OCI-LY3 (cell line): ENCODE data around the gene PRDM2.

ENCODE experiments used
- H2AFZ ChIP-seq: fragments of 200-600, 300-600 bp; shearing (Covaris generic); 2 replicates; pipeline ENCODE4 v1.6.0; 2014; ENCODE audit warnings: antibody characterized with exemption, low read depth, low read length
- H3K27ac ChIP-seq: fragments of 200-600, 300-600 bp; sonication (generic); 2 replicates; pipeline ENCODE4 v1.5.1; 2014; ENCODE audit warnings: mild to moderate bottlenecking, low read length, moderate library complexity, mixed read lengths
- H3K27me3 ChIP-seq: fragments of 200-600, 300-600 bp; sonication (generic); 2 replicates; pipeline ENCODE4 v1.6.1; 2014; ENCODE audit warnings: low read depth, low read length, mixed read lengths
- H3K36me3 ChIP-seq: fragments of 200-600, 300-600 bp; sonication (generic); replicated peaks from 2 replicates; pipeline ENCODE3; 2014; ENCODE audit warnings: low read depth, low read length, mixed read lengths
- H3K4me1 ChIP-seq: fragments of 300-600, 200-600 bp; sonication (generic); 2 replicates; pipeline ENCODE4 v1.6.1; 2014; ENCODE audit warnings: low read length, mixed read lengths
- H3K4me2 ChIP-seq: fragments of 200-600, 300-600 bp; sonication (generic); 2 replicates; pipeline ENCODE4 v1.6.1; 2014; ENCODE audit warnings: low read length, mixed read lengths
- H3K4me3 ChIP-seq: fragments of 300-600, 200-600 bp; sonication (generic); 2 replicates; pipeline ENCODE4 v1.5.1; 2014; ENCODE audit warnings: antibody characterized with exemption, mild to moderate bottlenecking, low read length, moderate library complexity
- H3K79me2 ChIP-seq: fragments of 300-600, 200-600 bp; shearing (Covaris generic); 2 replicates; pipeline ENCODE4 v1.6.1; 2014; ENCODE audit warnings: mild to moderate bottlenecking, low read length, mixed read lengths
- H3K9ac ChIP-seq: fragments of 300-600, 200-600 bp; shearing (Covaris generic); 2 replicates; pipeline ENCODE4 v1.6.0; 2014; ENCODE audit warnings: mild to moderate bottlenecking, low read length, moderate library complexity
- H3K9me3 ChIP-seq: fragments of 200-600, 300-600 bp; shearing (Covaris generic); 2 replicates; pipeline ENCODE4 v1.6.1; 2014; ENCODE audit warnings: low read length, mixed read lengths; ENCODE audit not compliant: insufficient read depth
- H4K20me1 ChIP-seq: fragments of 200-600, 300-600 bp; sonication (generic); 2 replicates; pipeline ENCODE4 v1.6.1; 2016; ENCODE audit warnings: low read length, mixed read lengths; ENCODE audit not compliant: insufficient read depth
- EZH2phosphoT487 ChIP-seq: fragments of 200-600 bp; shearing (Covaris generic); IDR thresholded peaks from 2 replicates; pipeline ENCODE4 v1.6.1; 2018; ENCODE audit warnings: antibody characterized with exemption, mixed run types, low read depth
- TF ChIP-seq, protein P1 (sequence below): fragments of 200-600, 300-600 bp; sonication (generic); IDR thresholded peaks from 2 replicates; pipeline ENCODE4 v1.5.1; 2014; ENCODE audit warnings: antibody characterized with exemption, low read length, low read depth

PRDM2 gene

GRCh38 chr1:13794231-13795187 is 94.5 kb downstream of the PRDM2 start:
- no peaks in the 10 kb centered on the region for H3K9me3 ChIP-seq
- H3K4me2 ChIP-seq, result peak overlapping the region; percentile 61
- H3K27me3 ChIP-seq, result no peaks in the 10 kb centered on the region
- no peak overlapping the region for H3K4me3 ChIP-seq
- TF ChIP-seq, protein P1, sequence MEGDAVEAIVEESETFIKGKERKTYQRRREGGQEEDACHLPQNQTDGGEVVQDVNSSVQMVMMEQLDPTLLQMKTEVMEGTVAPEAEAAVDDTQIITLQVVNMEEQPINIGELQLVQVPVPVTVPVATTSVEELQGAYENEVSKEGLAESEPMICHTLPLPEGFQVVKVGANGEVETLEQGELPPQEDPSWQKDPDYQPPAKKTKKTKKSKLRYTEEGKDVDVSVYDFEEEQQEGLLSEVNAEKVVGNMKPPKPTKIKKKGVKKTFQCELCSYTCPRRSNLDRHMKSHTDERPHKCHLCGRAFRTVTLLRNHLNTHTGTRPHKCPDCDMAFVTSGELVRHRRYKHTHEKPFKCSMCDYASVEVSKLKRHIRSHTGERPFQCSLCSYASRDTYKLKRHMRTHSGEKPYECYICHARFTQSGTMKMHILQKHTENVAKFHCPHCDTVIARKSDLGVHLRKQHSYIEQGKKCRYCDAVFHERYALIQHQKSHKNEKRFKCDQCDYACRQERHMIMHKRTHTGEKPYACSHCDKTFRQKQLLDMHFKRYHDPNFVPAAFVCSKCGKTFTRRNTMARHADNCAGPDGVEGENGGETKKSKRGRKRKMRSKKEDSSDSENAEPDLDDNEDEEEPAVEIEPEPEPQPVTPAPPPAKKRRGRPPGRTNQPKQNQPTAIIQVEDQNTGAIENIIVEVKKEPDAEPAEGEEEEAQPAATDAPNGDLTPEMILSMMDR, result no peak
- no peak for TF ChIP-seq EZH2phosphoT487
- H3K4me1 ChIP-seq, result peaks cover 89% of the 10 kb centered on the region
- H2AFZ ChIP-seq, result no peak overlapping the region
- peak overlapping the region; percentile 88 for H3K27ac ChIP-seq
- H3K36me3 ChIP-seq, result peaks cover 65% of the 10 kb centered on the region
- peaks cover 99% of the 10 kb centered on the region for H4K20me1 ChIP-seq
- H3K9ac ChIP-seq, result 0 out of 2 replicates have a peak overlapping the region, but pooled peaks have one; percentile 12
- H3K79me2 ChIP-seq, result peaks cover 96% of the 10 kb centered on the region

- peaks cover 86% of the 10 kb centered on the region for H3K79me2 ChIP-seq
- H2AFZ ChIP-seq, result no peak overlapping the region
- TF ChIP-seq EZH2phosphoT487, result no peak
- TF ChIP-seq, protein P1, result no peak
- no peaks in the 10 kb centered on the region for H3K9me3 ChIP-seq
- peaks cover 43% of the 10 kb centered on the region for H3K36me3 ChIP-seq
- peak overlapping the region; percentile 22; the same call in 1 of the 2 replicates for H3K4me3 ChIP-seq
- H3K9ac ChIP-seq, result no peak overlapping the region
- H3K4me2 ChIP-seq, result peak overlapping the region; percentile 57
- H4K20me1 ChIP-seq, result peaks cover 99% of the 10 kb centered on the region
- H3K4me1 ChIP-seq, result peaks cover 60% of the 10 kb centered on the region
- peak overlapping the region; percentile 64 for H3K27ac ChIP-seq
- no peaks in the 10 kb centered on the region for H3K27me3 ChIP-seq
Measured at GRCh38 chr1:13797397-13797796, 97.4 kb downstream of the PRDM2 start.

DNA sequence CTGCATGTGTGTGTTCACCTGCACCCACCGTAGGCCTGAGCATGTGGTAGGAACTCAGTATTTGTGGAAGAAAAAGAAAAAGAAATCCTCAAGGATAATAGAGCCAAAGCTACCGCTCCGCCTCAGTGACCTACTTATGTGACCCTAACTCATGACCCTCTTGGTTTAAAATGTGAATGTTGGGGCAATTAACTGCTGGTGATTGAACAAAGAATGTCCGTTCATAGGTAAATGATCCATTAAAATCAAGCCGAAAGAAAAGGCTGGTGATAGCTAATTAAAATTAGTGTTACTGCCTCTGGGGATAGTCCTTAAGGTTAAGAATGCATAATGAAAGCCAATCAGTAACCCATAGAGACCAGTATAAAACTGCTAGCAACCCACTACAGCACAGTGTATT is 98.1 kb downstream of the PRDM2 start:
- TF ChIP-seq, protein P1, result no peak
- no peak for TF ChIP-seq EZH2phosphoT487
- peak overlapping the region; percentile 57; the same call in 1 of the 2 replicates for H3K4me2 ChIP-seq
- H3K27ac ChIP-seq, result peak overlapping the region; percentile 64
- peaks cover 36% of the 10 kb centered on the region for H3K36me3 ChIP-seq
- peaks cover 99% of the 10 kb centered on the region for H4K20me1 ChIP-seq
- no peak overlapping the region for H2AFZ ChIP-seq
- H3K9me3 ChIP-seq, result no peaks in the 10 kb centered on the region
- peaks cover 79% of the 10 kb centered on the region for H3K79me2 ChIP-seq
- H3K4me1 ChIP-seq, result peaks cover 53% of the 10 kb centered on the region
- no peak overlapping the region for H3K4me3 ChIP-seq
- H3K27me3 ChIP-seq, result no peaks in the 10 kb centered on the region
- no peak overlapping the region for H3K9ac ChIP-seq

GRCh38 chr1:13799502-13800283 is 99.7 kb downstream of the PRDM2 start:
- no peak overlapping the region for H3K27ac ChIP-seq
- no peaks in the 10 kb centered on the region for H3K9me3 ChIP-seq
- peaks cover 37% of the 10 kb centered on the region for H3K4me1 ChIP-seq
- H3K27me3 ChIP-seq, result no peaks in the 10 kb centered on the region
- no peak overlapping the region for H3K9ac ChIP-seq
- H3K36me3 ChIP-seq, result peaks cover 26% of the 10 kb centered on the region
- peaks cover 63% of the 10 kb centered on the region for H3K79me2 ChIP-seq
- no peak overlapping the region for H3K4me3 ChIP-seq
- H3K4me2 ChIP-seq, result no peak overlapping the region
- TF ChIP-seq, protein P1, result no peak
- TF ChIP-seq EZH2phosphoT487, result no peak
- no peak overlapping the region for H2AFZ ChIP-seq
- H4K20me1 ChIP-seq, result peaks cover 99% of the 10 kb centered on the region
